KOPT-K1 (cell line): ENCODE results near the gene NUP210.

Source experiments
- H3K27ac ChIP-seq: fragments of 200-600 bp; sonication (generic); 2 replicates; pipeline ENCODE4 v1.5.1; 2016; ENCODE audit warnings: antibody characterized with exemption, mild to moderate bottlenecking, low read depth, low read length; ENCODE audit not compliant: poor library complexity, severe bottlenecking
- H3K36me3 ChIP-seq: fragments of 200-600 bp; sonication (generic); 2 replicates; pipeline ENCODE4 v1.5.1; 2017; ENCODE audit warnings: antibody characterized with exemption, mild to moderate bottlenecking, low read length, moderate library complexity; ENCODE audit not compliant: insufficient read depth
- H3K9me3 ChIP-seq: fragments of 200-600 bp; sonication (generic); 2 replicates; pipeline ENCODE4 v1.5.1; 2017; ENCODE audit warnings: antibody characterized with exemption, low read length, mild to moderate bottlenecking; ENCODE audit not compliant: insufficient read depth, poor library complexity, severe bottlenecking

The NUP210 gene

DNA sequence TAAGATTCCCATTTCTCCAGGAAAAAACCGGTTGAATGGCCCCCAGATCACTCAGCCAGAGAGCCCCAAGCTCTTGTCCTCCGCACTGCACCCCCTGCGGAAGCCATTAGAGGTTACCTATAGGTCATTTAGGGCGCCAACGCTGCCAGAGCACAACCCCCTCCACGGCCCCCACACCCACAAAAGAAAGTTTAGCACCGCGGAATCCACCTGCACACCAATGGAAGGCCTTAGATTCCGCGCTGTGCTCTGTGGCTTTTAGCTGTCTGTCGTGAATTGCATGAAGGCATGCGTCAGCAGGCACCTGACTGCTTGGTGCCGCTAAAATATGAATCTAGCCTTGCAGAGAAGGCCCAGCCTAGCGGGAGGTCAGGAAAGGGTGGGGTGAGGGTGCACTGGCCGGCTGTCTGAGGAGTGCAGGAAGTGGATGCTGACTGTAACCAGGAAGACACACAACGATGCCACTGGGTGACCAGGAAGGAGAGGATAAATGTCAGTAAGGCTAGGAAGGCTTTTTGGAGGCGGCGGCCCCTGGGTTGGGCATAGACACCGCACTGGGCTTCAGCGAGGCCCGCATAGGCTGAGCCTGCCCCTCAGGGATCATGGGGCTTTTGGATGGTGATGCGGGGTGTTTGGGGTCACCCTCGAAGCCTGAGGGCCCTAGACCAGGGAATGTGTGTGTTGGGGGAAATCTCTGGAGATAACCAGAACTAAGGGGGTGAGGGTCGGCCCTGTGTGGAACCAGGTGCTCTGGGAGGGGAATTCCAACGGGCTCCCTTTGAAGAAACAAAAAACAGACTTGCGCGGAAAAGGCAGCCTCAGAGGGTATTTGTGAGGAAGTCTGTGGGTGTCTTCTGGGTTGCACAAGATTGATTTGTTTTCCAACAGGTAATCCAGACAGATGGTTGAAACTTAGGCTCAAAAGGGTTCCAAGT is 976 bp upstream of the NUP210 start:
- no peaks in the 10 kb centered on the region for H3K9me3 ChIP-seq
- peak overlapping the region; percentile 95 for H3K27ac ChIP-seq
- H3K36me3 ChIP-seq = peaks cover 21% of the 10 kb centered on the region

DNA sequence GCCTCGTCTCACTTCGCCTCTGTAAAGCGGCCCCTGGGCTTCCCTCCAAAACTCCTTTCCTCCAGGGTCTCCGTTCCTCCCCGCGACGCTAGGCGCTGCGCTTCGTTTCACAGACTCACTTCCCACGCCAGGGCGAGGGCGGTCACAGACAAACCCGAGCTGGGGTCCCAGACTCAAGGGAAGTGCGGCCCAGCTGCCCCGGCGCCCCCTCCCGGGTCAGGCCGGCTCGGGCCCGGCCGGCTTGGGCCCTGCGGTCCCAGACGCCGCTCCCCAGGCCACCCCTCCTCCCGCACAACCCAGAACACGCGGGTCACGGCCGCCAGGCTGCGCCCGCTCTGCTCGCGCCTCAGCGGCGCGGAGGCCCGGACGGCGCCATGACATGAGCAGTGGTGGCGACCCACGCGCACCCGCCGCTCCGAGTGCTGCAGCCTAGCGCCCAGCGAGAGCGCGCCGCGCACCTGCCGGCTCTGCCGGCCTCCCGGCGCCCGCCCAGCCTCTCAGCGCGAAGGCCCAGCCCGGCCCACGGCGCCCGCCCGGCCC is 547 bp downstream of the NUP210 start:
- no peaks in the 10 kb centered on the region for H3K9me3 ChIP-seq
- H3K36me3 ChIP-seq = peaks cover 27% of the 10 kb centered on the region
- H3K27ac ChIP-seq = peak overlapping the region; percentile 95

DNA sequence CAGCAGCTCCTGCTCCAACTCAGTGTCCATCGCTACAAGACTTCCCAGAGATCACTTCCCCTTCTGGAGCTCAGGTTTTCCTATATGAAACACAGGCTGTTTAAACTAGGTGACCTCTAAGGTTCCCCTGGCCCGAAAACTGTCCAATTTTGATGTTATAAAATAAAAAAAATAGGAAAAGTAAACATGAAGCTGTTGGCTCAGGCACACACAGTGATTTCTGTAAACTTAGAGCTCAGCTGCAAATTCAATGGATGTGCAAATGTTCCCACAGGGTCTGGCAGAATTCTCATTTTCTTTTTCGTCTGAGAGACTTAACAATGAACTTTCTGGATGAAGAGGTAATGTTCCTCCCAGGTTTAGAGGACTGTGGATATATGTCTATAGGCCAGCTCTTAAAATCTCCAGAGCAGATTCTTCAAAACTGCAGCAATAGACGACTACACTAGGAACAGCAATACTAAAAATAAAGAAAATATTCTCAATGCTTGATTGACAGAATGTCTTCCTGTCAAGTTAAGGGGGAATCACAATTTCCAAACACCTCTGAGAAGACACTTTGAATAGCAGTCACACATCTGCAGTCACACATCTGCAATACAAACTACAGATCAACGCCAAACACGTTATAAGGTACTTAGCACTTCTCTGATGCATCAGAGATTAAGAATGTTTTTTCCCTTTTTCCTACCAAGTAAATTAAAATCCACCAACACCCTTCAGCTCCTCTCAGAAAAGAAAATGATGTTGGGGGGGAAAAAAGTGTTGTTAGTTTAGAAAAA is 2.8 kb downstream of the NUP210 start:
- H3K36me3 ChIP-seq = peaks cover 32% of the 10 kb centered on the region
- H3K9me3 ChIP-seq = no peaks in the 10 kb centered on the region
- peak overlapping the region; percentile 95 for H3K27ac ChIP-seq

DNA sequence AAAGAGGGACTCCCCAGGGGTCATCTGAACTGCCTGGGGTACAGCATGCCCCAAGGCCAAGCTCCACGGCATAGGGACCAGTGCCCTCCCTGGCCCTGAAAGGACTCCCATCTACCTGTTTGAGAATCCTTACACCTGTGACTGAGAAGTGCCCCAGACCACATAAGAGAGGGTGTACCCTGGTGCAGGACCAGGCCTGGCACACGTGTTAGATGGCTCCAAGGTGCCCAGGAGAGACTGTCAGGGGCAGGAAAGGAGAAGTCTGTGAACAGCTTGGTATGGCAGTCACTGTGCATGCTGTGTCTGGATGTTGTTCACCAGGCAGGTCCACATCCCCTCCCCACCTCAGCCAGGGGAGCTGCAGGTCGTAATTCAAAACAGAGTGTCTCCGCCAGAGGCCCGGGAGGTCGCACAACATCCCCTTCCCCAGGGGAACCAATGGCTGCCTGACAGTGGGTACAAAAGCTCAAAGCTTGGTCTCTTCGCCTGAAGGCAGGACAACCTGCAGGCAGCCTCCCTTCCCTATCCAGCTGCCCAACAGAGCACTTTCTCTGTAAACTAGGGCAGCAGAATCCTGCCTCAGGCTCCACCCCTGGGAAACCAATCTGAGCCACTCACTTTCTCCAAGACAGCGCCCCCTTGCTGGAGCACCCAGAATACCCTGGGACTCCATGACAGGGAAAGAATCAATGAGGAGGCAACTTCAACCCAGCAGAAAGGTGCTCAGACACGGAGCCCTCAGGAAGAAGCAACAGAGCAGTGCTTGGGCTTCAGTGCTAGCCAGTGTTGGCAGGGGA is 3.9 kb downstream of the NUP210 start:
- Histone ChIP-seq H3K27ac (peak overlapping the region; percentile 69), H3K9me3 (no peaks in the 10 kb centered on the region), H3K36me3 (peaks cover 36% of the 10 kb centered on the region)

DNA sequence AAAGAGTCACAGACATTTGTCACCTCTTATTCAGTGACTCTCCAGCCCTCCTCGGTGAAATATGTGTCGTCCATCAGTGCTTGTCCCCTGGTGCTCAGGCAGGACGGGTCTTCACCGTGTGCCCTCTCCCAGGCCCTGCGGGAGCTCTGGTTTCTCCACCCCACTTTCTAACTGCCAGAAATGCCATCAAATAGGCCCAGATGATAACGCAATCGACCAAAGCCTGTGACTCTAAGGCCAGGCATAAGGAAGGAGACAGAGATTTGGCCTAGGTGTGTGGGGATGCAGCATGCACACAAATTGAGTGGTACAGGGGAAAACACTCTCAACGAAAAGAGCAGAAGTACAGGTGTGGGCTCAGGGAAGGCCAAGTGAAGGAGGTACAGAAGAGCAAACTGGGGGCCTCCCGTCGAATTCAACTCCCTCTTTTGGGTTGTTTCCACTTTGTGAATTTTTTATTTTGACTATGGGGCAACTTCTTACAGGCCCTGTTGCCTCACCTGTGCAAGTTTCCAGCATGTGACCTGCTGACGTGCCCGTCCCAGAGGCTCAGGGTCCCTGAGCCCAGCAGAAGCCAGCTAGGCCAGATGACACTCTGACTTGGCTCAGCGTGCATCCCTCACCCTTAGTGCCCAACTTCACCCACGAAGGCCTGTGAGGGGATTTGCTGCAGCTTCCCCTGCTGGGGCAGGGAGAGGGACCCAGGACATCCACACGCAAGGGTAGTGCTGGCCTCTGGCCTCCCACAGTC is 4.7 kb downstream of the NUP210 start:
- Histone ChIP-seq H3K27ac (peak overlapping the region; percentile 69), H3K9me3 (no peaks in the 10 kb centered on the region), H3K36me3 (peaks cover 38% of the 10 kb centered on the region)

DNA sequence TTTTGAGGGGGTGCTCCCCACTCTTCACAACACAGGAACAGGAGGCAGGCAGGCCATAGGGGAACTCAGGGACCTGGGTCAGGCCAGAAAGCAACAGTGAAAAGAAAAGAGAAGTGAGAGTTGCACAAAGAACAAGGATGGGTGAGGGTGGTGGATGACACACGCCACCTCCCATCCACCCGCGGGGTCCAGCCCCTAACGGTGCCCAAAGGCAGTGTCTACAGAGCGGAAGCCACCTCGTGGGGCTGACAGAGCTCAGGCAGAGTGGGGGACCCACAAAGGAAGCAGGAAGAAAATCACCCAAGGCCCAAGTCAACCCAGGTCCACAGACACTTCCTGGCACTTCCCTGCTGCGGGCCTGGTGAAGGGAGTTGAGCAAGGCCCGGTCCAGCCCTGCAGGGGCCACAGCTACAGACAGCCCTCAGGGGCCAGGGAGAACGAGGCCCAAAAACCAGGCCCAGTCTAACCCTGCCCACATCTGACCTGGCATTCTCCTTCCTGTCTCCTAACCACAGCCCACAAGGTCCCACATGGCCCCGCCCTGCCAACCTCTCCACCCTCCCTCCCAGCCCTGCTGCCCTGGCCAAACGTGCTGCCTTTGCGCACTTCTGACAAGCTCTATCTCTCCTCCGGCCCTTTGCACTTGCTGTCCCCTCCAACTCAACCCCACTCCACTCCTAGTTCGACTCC is 5.9 kb downstream of the NUP210 start:
- Histone ChIP-seq H3K9me3 (peaks cover 5% of the 10 kb centered on the region), H3K36me3 (peaks cover 49% of the 10 kb centered on the region), H3K27ac (peak overlapping the region; percentile 69)

DNA sequence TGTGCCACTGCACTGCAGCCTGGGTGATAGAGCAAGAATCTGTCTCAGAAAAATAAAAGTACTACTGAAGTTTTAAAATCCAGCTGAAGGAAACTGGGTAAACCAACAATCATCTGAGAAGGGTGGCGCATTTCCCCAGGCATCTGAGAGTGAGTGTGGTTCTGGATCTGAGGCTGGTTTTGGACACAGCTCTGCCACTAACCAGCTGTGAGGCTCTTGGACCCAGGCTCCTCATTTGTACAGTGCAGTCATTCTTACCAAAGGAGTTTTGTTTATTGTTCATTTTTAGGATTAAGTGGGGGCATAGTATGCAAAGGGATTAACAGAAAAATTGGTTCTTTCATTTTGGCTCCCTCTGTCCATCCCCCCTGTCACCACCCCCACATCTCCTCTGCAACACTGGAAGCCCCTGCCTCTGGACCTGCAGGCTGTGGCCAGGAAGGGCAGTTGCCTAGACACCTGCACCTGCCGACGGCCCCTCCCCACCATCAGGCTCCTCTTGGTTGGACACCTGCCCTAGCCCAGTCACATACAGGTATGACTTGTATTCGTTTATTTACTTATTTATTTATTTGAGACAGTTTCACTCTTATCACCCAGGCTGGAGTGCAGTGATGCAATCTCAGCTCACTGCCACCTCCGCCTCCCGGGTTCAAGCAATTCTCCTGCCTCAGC is 8.8 kb downstream of the NUP210 start:
- Histone ChIP-seq H3K9me3 (peaks cover 21% of the 10 kb centered on the region), H3K36me3 (peaks cover 57% of the 10 kb centered on the region), H3K27ac (no peak overlapping the region)

DNA sequence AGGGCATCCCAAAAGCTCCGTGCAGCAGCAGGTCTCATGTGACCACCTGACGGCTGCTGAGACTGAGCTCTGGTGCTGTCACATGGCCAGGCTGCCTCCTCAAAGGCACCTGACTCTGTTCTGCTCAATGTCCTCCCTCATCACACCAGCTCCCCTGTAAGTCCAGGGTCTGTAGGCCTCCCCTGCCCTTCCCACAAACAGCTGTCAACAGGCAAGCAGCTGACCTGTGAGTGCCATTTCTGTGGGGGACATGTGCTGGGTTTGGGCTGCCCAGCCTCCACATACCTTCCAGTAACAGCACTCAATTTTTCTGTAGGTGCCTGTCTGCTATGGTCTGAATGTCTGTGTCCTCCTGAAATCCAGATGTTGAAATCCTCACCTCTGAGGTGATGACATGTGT is 11.2 kb downstream of the NUP210 start:
- H3K9me3 ChIP-seq = peaks cover 22% of the 10 kb centered on the region
- H3K36me3 ChIP-seq = peaks cover 66% of the 10 kb centered on the region
- no peak overlapping the region for H3K27ac ChIP-seq

DNA sequence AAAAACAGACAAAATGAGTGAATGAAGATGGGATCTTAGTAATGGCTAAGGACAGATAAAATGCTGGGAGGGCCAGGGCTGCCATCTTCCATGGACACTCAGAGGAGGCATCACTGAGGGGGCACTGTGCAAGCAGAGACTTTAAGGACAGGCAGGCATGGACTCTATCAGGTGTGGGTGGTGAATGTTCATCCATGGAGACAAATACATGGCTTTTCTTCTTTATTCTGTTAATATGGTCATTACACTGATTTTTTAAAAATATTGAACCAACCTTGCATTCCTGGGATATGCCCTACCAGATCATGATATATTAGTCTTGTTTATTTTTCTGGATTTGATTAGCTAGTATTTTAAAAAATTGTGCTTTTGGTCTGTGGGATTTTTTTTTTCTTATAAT is 12.2 kb downstream of the NUP210 start:
- peaks cover 71% of the 10 kb centered on the region for H3K36me3 ChIP-seq

DNA sequence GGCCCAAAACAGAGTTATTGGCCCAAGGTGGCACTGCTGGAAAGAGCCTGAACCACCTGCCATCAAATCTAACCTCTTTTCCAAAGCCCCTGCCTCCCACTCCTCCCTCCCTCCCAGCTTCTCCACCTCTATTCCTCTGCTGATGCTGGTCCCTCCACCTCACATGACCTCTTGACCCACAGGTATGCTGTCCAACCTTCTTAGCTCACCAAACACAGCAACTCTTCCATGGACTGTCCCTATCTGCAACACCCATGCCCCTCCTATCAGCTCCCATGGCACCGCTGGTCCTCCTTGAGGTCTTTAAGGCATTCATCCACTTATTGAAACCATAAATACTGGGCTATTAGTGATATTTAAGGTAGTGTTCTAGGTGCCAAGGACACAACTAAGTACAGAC is 12.6 kb downstream of the NUP210 start:
- Histone ChIP-seq H3K36me3 (peaks cover 76% of the 10 kb centered on the region), H3K27ac (no peak overlapping the region), H3K9me3 (peaks cover 30% of the 10 kb centered on the region)

More for the DNA sequence above, 12.2 kb downstream of the NUP210 start:
- H3K27ac ChIP-seq = no peak overlapping the region
- H3K9me3 ChIP-seq = peaks cover 30% of the 10 kb centered on the region

DNA sequence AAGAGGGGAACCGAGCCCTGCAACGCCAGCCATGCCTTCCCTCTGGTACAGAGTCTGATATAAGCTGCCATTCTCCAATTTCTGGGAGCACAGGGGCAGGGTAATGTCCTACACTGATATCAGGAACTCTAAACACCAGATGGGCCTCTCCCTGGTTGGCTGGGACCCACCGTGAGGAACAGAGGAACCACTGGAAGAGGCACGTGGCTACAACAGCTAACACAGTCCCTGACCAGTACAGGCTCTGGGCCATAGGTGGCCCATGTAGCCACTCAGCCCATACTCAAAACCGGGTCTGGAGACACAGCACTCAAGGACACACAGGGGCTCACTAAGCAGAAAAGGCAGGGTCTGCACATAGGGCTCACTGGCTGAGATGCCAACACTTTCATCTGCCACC is 13.9 kb downstream of the NUP210 start:
- Histone ChIP-seq H3K27ac (no peak overlapping the region), H3K36me3 (peaks cover 78% of the 10 kb centered on the region), H3K9me3 (peaks cover 30% of the 10 kb centered on the region)

DNA sequence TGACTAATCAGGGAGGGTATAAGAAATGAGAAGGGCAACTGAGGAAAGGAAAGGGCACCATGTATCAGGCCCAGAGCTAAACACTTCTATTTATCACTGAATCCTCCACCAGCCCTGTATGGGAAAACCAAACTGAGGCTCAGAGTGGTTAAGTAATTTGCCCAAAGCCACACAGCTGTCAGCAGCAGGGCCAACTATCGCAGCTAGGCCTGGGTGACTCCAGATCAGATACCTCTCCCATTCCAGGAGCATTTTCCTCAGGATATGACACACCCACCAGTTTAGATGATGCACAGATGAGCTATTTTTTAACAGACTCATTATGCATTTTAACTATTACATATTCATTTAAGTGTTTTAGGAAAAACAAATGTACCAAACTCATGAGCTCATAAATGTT is 14.5 kb downstream of the NUP210 start:
- peaks cover 81% of the 10 kb centered on the region for H3K36me3 ChIP-seq
- peaks cover 30% of the 10 kb centered on the region for H3K9me3 ChIP-seq
- H3K27ac ChIP-seq = no peak overlapping the region
